Right lobe of liver (tissue), 6 donors: ENCODE results near the gene UGDH. TPM values are rescaled to one million over a fixed set of nuclear protein-coding genes. Genes with fewer than 3 reads are reported as not detected.

Source experiments
- ATAC-seq, 4 donors: fragments of 200-7000 bp; cut with Tn5 transposase; one replicate each; pipeline ENCODE4 v1.9.1; 2020; ENCODE audit warnings: mild to moderate bottlenecking in 4 of 4, moderate library complexity in 4 of 4
- DNase-seq, 3 donors: peaks; one replicate each; pipeline ENCODE4 v3.0.0-alpha.2; 2020
- H3K27ac ChIP-seq, 3 donors: fragments of 200-600 bp; one replicate each; pipeline ENCODE4 v1.8.0; 2022
- H3K27me3 ChIP-seq, 2 donors: fragments of 200-600 bp; one replicate each; pipeline ENCODE4 v1.8.0; 2022
- H3K36me3 ChIP-seq, 4 donors: fragments of 200-600 bp; sonication (generic) in 1 of 4; one replicate each; pipeline versions ENCODE4 v1.5.1 to v1.8.0; 2017 to 2022; ENCODE audit warnings: control low read depth in 1 of 4
- H3K4me1 ChIP-seq, 4 donors: fragments of 200-600 bp; sonication (generic) in 1 of 4; one replicate each; pipeline versions ENCODE4 v1.5.1 to v1.8.0; 2017 to 2022; ENCODE audit warnings: control low read depth in 1 of 4
- H3K4me3 ChIP-seq, 3 donors: fragments of 200-600 bp; one replicate each; pipeline ENCODE4 v1.8.0; 2022
- H3K9me3 ChIP-seq, 4 donors: fragments of 200-600 bp; sonication (generic) in 1 of 4; one replicate each; pipeline versions ENCODE4 v1.5.1 to v1.8.0; 2017 to 2022; ENCODE audit warnings: control low read depth in 1 of 4
- POLR2A ChIP-seq: fragments of 450-650 bp; IDR thresholded peaks from one replicate; pipeline ENCODE4 v1.6.1; 2017; ENCODE audit warnings: antibody characterized with exemption, mild to moderate bottlenecking
- WGBS: methylation state at CpG from one replicate; pipeline ENCODE4 v1.1.6; 2018; ENCODE audit warnings: low coverage, low lambda C conversion rate; ENCODE audit not compliant: insufficient coverage; ENCODE audit errors: missing lambda C conversion rate; 5-methylcytosine and 5-hydroxymethylcytosine counted together
- intact Hi-C, 2 donors: fragments of 100-400 bp; cut with DNase I; formaldehyde crosslinking; loops; one replicate each; pipeline versions ENCODE4 v1.11.2 to v1.14.1; 2022
- total RNA-seq, 6 experiments: library from RNA; depleted of rRNA in 2 of 6; stranded (reverse); fragments of >200 nt in 2 of 6; fragmentation: NEBNext Ultra II Directional in 3 of 6; extraction: Animal tissue kit (Norgen Biotek cat#: 25700) in 3 of 6; gene quantifications; one replicate each; pipeline versions ENCODE4 v1.1.0 to v1.2.4, GENCODE V29; 2016 to 2023
- TF ChIP-seq, protein P1 (sequence below), 4 donors: fragments of 200-600 bp in 3 of 4; fragments of 450-650 bp in 1 of 4; IDR thresholded peaks; one replicate each; pipeline versions ENCODE4 v1.5.1 to v1.8.0; 2016 to 2022; ENCODE audit warnings: antibody characterized with exemption in 4 of 4, mild to moderate bottlenecking in 2 of 4
- donor health status: DM: no; HTN: yes; CAD: no.
- donor health status: DM: no; HTN: no; CAD: no.
- donor health status: DM: no; HTN: no; CAD: no.
- donor health status: DM: no; HTN: yes; CAD: no.
- donor health status: DM: no; HTN: yes; CAD: no.

The UGDH gene
- total RNA-seq, 6 experiments from 2014 or later, result 134 to 647 (median 244) TPM

DNA sequence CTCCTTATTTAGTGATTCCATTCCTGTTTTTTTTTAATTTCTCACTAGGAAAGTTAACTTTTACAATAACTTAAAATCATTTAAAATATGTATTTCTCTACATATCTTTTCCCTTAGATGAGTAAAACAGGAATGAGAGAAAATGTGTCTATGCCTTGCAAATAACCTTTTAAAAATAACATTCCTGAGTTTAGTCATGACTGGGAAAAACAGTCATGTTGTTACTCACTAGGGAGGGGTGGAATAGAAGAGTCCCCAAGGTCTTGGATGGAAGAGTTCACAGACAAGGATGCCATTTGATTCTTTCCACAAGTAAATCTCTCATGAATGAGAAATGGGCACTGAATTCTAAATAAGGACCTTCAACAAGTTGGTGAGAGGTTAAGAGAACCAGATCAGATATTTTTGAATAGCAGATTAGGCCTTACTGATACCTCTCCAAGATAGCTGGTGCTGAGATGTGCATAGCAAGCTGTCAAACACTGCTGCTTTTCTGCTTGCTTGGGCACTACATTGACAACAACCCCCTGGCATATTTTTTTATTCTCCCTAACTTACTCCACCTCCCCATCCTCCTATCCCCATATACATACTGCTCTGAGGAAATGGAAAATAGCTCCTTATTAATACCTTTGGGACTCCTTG, 25.1 kb downstream of the UGDH start:
- no peak for TF ChIP-seq POLR2A
- TF ChIP-seq, protein P1, sequence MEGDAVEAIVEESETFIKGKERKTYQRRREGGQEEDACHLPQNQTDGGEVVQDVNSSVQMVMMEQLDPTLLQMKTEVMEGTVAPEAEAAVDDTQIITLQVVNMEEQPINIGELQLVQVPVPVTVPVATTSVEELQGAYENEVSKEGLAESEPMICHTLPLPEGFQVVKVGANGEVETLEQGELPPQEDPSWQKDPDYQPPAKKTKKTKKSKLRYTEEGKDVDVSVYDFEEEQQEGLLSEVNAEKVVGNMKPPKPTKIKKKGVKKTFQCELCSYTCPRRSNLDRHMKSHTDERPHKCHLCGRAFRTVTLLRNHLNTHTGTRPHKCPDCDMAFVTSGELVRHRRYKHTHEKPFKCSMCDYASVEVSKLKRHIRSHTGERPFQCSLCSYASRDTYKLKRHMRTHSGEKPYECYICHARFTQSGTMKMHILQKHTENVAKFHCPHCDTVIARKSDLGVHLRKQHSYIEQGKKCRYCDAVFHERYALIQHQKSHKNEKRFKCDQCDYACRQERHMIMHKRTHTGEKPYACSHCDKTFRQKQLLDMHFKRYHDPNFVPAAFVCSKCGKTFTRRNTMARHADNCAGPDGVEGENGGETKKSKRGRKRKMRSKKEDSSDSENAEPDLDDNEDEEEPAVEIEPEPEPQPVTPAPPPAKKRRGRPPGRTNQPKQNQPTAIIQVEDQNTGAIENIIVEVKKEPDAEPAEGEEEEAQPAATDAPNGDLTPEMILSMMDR (IDR thresholded peaks at IDR 0.05), result no peak
- Histone ChIP-seq H3K36me3 (peaks cover 11 to 88% (median 46%) of the 10 kb centered on the region in 4 donors), H3K27me3 (no peaks in the 10 kb centered on the region), H3K4me1 (peaks cover 0 to 34% (median 0%) of the 10 kb centered on the region in 4 donors), H3K27ac (peak overlapping the region in 1 of 3 donors; percentile 4), H3K4me3 (no peak overlapping the region), H3K9me3 (no peaks in the 10 kb centered on the region)
- ATAC-seq (no peak), DNase-seq (no peak)
- intact Hi-C loops, result no loop called here

GRCh38 chr4:39498727-39499020, 28.6 kb downstream of the UGDH start:
- no peak for ATAC-seq
- H3K27me3 ChIP-seq, result no peaks in the 10 kb centered on the region
- no peak overlapping the region for H3K4me3 ChIP-seq
- peaks cover 0 to 34% (median 0%) of the 10 kb centered on the region in 4 donors for H3K4me1 ChIP-seq
- H3K27ac ChIP-seq, result no peak overlapping the region
- H3K36me3 ChIP-seq, result peaks cover 0 to 53% (median 23%) of the 10 kb centered on the region in 4 donors
- intact Hi-C loops, result no loop called here
- H3K9me3 ChIP-seq, result no peaks in the 10 kb centered on the region
- no peak for DNase-seq
- TF ChIP-seq, protein P1 (IDR thresholded peaks at IDR 0.05), result no peak
- TF ChIP-seq POLR2A, result no peak

- H3K27me3 ChIP-seq, result no peaks in the 10 kb centered on the region
- 93% methylated on average over 1 of the region's 1 CpG for WGBS
- peak; percentile 27 for TF ChIP-seq POLR2A
- TF ChIP-seq, protein P1 (IDR thresholded peaks at IDR 0.05), result no peak
- intact Hi-C loops, result no loop called here
- H3K9me3 ChIP-seq, result no peaks in the 10 kb centered on the region
- DNase-seq, result no peak
- no peak for ATAC-seq
- H3K27ac ChIP-seq, result peak overlapping the region in 1 of 3 donors; percentile 31
- H3K4me1 ChIP-seq, result peaks cover 0 to 39% (median 0%) of the 10 kb centered on the region in 4 donors
- peaks cover 0 to 48% (median 18%) of the 10 kb centered on the region in 4 donors for H3K36me3 ChIP-seq
- no peak overlapping the region for H3K4me3 ChIP-seq
Observed at GRCh38 chr4:39497909-39498726, 29.1 kb downstream of the UGDH start.

- 46% methylated on average over 2 of the region's 4 CpGs for WGBS
- Histone ChIP-seq H3K27ac (peak overlapping the region in 2 of 3 donors; percentile 6 to 50), H3K4me3 (no peak overlapping the region), H3K4me1 (peaks cover 0 to 39% (median 0%) of the 10 kb centered on the region in 4 donors), H3K36me3 (peaks cover 0 to 26% (median 7%) of the 10 kb centered on the region in 4 donors), H3K27me3 (no peaks in the 10 kb centered on the region), H3K9me3 (no peaks in the 10 kb centered on the region)
- DNase-seq (no peak), ATAC-seq (peak; percentile 48 to 64 (median 56))
- TF ChIP-seq POLR2A, result no peak
- TF ChIP-seq, protein P1 (IDR thresholded peaks at IDR 0.05), result no peak
- intact Hi-C loops, result no loop called here
Observed at GRCh38 chr4:39495446-39496213, 31.6 kb downstream of the UGDH start.
